KMS-11 (cell line): ENCODE data around the gene CHST8.
"Not testable (repeated sequence)": the region's sequence is repeated elsewhere in the genome, so short reads cannot be mapped to it uniquely, and the experiment has no call there.

Source experiments
- H2AFZ ChIP-seq: fragments of 200-600 bp; sonication (generic); 2 replicates; pipeline ENCODE4 v1.6.1; 2016; ENCODE audit warnings: antibody characterized with exemption, mixed run types, low read depth
- H3K27ac ChIP-seq: fragments of 200-600 bp; sonication (generic); 2 replicates; pipeline ENCODE4 v1.6.1; 2016; ENCODE audit warnings: mild to moderate bottlenecking, mixed run types
- H3K27me3 ChIP-seq: fragments of 200-600 bp; sonication (generic); 2 replicates; pipeline ENCODE4 v1.6.1; 2017; ENCODE audit warnings: mild to moderate bottlenecking, low read depth, mixed run types, moderate library complexity; ENCODE audit not compliant: insufficient read depth
- H3K36me3 ChIP-seq: fragments of 200-600 bp; sonication (generic); 2 replicates; pipeline ENCODE4 v1.6.1; 2017; ENCODE audit warnings: mild to moderate bottlenecking, mixed run types; ENCODE audit not compliant: insufficient read depth
- H3K4me1 ChIP-seq: fragments of 200-600 bp; sonication (generic); 2 replicates; pipeline ENCODE4 v1.6.1; 2016; ENCODE audit warnings: mild to moderate bottlenecking, low read depth, mixed run types; ENCODE audit not compliant: poor library complexity, severe bottlenecking
- H3K4me2 ChIP-seq: fragments of 200-600 bp; sonication (generic); 2 replicates; pipeline ENCODE4 v1.7.0; 2016; ENCODE audit warnings: mild to moderate bottlenecking, mixed run types
- H3K4me3 ChIP-seq: fragments of 200-600 bp; sonication (generic); IDR thresholded peaks from 2 replicates; pipeline ENCODE4 v1.6.1; 2017; ENCODE audit warnings: low read depth, low read length, mixed read lengths; ENCODE audit not compliant: insufficient read depth
- H3K79me2 ChIP-seq: fragments of 200-600 bp; sonication (generic); 2 replicates; pipeline ENCODE4 v1.6.1; 2016; ENCODE audit warnings: low read depth, mixed run types; ENCODE audit not compliant: insufficient read depth
- H3K9ac ChIP-seq: fragments of 200-600 bp; sonication (generic); 2 replicates; pipeline ENCODE4 v1.6.1; 2016; ENCODE audit warnings: mild to moderate bottlenecking, mixed run types
- H4K20me1 ChIP-seq: fragments of 200-600 bp; sonication (generic); 2 replicates; pipeline ENCODE4 v1.6.1; 2016; ENCODE audit warnings: mild to moderate bottlenecking, mixed run types; ENCODE audit not compliant: insufficient read depth
- CTCF ChIP-seq: fragments of 200-600 bp; sonication (generic); conservative IDR thresholded peaks from 2 replicates; pipeline ENCODE4 v1.6.1; 2017; ENCODE audit warnings: low read depth, mild to moderate bottlenecking, antibody characterized with exemption, low read length, moderate library complexity, mixed read lengths

Gene CHST8

DNA sequence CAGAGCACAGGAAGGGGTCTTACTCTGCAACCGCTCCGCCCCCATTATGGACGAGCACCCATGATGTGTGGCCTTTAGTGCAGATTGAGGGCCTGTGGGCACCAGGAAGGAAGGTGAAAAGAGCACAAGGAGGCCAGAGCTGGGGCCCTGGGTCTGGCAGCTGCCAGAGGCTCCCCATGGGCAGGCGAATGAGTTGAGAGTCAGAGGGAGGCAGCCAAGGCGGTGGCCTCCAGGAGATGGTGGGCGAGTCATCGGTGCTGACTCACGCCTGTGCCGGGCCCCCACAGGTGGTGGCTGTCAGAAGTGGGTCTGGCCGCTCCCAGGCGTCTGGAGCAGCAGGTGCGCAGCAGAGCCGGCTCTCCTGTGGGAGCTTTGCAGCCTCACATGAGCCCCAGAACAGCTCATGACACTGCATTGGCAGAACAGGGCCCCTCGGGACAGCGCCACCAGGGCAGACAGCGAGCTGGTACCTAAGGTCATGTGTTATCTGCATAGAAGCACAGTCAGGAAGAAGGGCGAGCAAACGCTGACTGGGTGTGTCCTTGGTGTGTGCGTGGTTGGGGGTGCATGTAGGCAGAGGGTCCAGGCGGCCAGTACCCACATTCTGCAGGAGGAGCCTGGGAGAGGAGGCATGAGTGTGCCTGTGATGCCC is 68.8 kb downstream of the CHST8 start:
- no peaks in the 10 kb centered on the region for H3K4me1 ChIP-seq
- no peaks in the 10 kb centered on the region for H3K79me2 ChIP-seq
- no peak overlapping the region for H3K4me2 ChIP-seq
- H3K4me3 ChIP-seq: no peak overlapping the region
- H3K36me3 ChIP-seq: no peaks in the 10 kb centered on the region
- no peak for TF ChIP-seq CTCF
- H3K27me3 ChIP-seq: peaks cover 23% of the 10 kb centered on the region
- no peak overlapping the region for H3K9ac ChIP-seq
- no peaks in the 10 kb centered on the region for H4K20me1 ChIP-seq
- H3K27ac ChIP-seq: no peak overlapping the region
- no peak overlapping the region for H2AFZ ChIP-seq

DNA sequence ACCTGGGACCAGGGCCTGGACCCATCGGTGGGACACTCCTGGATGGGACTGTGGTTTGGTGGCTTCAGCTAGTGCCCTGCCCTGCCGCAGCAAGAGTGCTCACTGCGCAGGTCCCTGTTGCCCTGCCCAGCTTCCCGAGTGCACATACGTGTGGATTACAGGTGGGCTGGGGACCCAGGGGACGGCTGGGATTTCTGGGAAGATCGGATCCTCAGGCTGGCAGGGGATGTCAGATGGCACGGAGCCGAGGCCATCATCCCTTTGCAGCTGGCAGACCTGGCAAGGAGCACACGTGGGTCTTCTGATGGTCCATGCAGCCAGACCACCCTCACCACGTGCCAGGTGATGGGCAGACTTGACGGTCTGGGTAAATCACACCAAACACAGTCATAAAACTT is 69.3 kb downstream of the CHST8 start:
- Histone ChIP-seq H3K27me3 (peaks cover 20% of the 10 kb centered on the region), H3K4me3 (no peak overlapping the region), H4K20me1 (no peaks in the 10 kb centered on the region), H3K4me2 (no peak overlapping the region), H3K36me3 (no peaks in the 10 kb centered on the region), H3K9ac (no peak overlapping the region), H2AFZ (no peak overlapping the region), H3K4me1 (no peaks in the 10 kb centered on the region), H3K79me2 (no peaks in the 10 kb centered on the region), H3K27ac (no peak overlapping the region)
- no peak for TF ChIP-seq CTCF

DNA sequence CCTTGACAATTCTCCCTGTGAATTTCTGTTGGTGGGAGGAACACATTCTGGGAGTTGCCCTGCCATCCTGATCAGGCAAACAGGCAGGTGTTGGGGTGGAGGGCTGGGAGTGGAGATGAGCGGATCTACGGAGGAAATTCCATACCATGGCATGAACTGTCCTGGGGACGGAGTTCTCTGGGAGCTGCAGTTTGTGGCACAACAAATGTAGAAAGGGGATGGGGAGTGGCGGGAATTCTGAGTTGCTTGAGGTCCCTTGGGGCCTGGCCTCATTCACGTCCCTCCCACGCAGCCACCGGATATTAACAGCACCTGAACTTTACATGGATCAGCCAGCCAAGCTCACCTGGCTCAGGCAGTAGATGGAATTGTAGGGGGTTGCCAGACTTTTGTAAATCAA is 70.0 kb downstream of the CHST8 start:
- Histone ChIP-seq H3K27ac (no peak overlapping the region), H3K79me2 (no peaks in the 10 kb centered on the region), H2AFZ (no peak overlapping the region), H3K4me2 (no peak overlapping the region), H3K4me1 (no peaks in the 10 kb centered on the region), H3K36me3 (no peaks in the 10 kb centered on the region), H3K4me3 (no peak overlapping the region), H3K9ac (no peak overlapping the region), H3K27me3 (peaks cover 16% of the 10 kb centered on the region), H4K20me1 (no peaks in the 10 kb centered on the region)
- no peak for TF ChIP-seq CTCF

DNA sequence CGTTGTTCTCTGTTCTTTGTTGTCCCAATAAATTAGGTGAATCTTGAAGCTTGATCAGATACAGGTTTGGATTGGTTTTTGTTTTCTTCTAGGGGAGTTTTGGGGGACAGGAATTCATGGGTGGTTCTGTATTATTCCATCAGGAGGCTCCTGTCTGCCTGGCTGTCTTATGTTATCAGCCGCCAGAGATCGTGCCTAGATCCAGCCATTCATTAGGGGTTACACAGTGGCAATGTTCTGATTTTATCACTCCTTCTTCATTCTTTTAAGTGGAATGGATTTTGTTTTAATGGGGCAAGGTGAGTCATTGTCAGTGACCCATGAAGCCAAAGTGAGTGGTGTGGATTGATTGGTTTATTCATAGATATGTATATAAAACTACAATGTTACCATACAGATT is 71.9 kb downstream of the CHST8 start:
- no peaks in the 10 kb centered on the region for H3K36me3 ChIP-seq
- no peak overlapping the region for H3K4me2 ChIP-seq
- H3K79me2 ChIP-seq: no peaks in the 10 kb centered on the region
- no peak overlapping the region for H3K27ac ChIP-seq
- H3K9ac ChIP-seq: no peak overlapping the region
- no peak for TF ChIP-seq CTCF
- H3K27me3 ChIP-seq: peaks cover 13% of the 10 kb centered on the region; the same call in 1 of the 2 replicates
- H3K4me3 ChIP-seq: no peak overlapping the region
- H3K4me1 ChIP-seq: no peaks in the 10 kb centered on the region
- H4K20me1 ChIP-seq: no peaks in the 10 kb centered on the region
- H2AFZ ChIP-seq: no peak overlapping the region

DNA sequence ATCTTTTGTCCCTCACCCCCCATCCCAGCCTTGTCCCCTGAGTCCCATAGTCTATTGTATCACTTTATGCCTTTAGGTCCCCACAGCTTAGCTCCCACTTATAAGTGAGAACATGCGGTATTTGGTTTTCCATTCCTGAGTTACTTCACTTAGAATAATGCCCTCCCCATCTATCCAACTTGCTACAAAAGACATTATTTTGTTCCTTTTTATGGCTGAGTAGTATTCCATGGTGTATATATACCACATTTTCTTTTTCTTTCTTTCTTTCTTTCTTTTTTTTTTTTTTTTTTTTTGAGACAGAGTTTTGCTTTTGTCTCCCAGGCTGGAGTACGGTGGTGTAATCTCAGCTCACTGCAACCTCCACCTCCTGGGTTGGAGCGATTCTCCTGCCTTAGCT is 73.8 kb downstream of the CHST8 start:
- H3K4me2 ChIP-seq, H3K36me3 ChIP-seq: not testable (repeated sequence)

More for the DNA sequence above, 73.8 kb downstream of the CHST8 start:
- not testable (repeated sequence) for H3K79me2 ChIP-seq, H3K27ac ChIP-seq, H3K9ac ChIP-seq, H3K4me1 ChIP-seq, H4K20me1 ChIP-seq, H3K4me3 ChIP-seq, H2AFZ ChIP-seq
- peaks cover 13% of the 10 kb centered on the region; the same call in 1 of the 2 replicates for H3K27me3 ChIP-seq
